Measurements from ENCODE around the gene ASB6. TPM values are rescaled to one million over a fixed set of nuclear protein-coding genes. Genes with fewer than 3 reads are reported as not detected.

The ASB6 gene
- total and polyA plus RNA-seq, 2 of the 13 experiments (the other 11 are each of a cell fraction or from before 2014, with no cell fraction given), result 8.2 to 8.4 TPM

GRCh38 chr9:129607027-129607387 lies 34.9 kb downstream of the ASB6 start (continued):
- TF ChIP-seq SPEN (CRISPR knock-in tag; IDR thresholded peaks at IDR 0.05; ENCODE audit: low read depth), result no peak
- TF ChIP-seq ZNF562 (CRISPR knock-in tag; IDR thresholded peaks at IDR 0.05; ENCODE audit: borderline replicate concordance), result no peak
- no peak for TF ChIP-seq KLF12 (CRISPR knock-in tag; IDR thresholded peaks at IDR 0.05; ENCODE audit: borderline replicate concordance)
- no peak for TF ChIP-seq DMAP1 (CRISPR knock-in tag; IDR thresholded peaks at IDR 0.05)
- TF ChIP-seq TRIM24 (CRISPR knock-in tag; IDR thresholded peaks at IDR 0.05), result no peak
- TF ChIP-seq SMAD1 (CRISPR knock-in tag; IDR thresholded peaks at IDR 0.05; ENCODE audit: borderline replicate concordance, low read depth), result no peak
- no peak for TF ChIP-seq E2F2 (CRISPR knock-in tag; IDR thresholded peaks at IDR 0.05; ENCODE audit: borderline replicate concordance)
- 0 out of 2 replicates have a peak, but pooled peaks have one; percentile 37 for TF ChIP-seq RBFOX2 (IDR thresholded peaks at IDR 0.05; ENCODE audit: low read depth, low read length)
- TF ChIP-seq, protein P1, sequence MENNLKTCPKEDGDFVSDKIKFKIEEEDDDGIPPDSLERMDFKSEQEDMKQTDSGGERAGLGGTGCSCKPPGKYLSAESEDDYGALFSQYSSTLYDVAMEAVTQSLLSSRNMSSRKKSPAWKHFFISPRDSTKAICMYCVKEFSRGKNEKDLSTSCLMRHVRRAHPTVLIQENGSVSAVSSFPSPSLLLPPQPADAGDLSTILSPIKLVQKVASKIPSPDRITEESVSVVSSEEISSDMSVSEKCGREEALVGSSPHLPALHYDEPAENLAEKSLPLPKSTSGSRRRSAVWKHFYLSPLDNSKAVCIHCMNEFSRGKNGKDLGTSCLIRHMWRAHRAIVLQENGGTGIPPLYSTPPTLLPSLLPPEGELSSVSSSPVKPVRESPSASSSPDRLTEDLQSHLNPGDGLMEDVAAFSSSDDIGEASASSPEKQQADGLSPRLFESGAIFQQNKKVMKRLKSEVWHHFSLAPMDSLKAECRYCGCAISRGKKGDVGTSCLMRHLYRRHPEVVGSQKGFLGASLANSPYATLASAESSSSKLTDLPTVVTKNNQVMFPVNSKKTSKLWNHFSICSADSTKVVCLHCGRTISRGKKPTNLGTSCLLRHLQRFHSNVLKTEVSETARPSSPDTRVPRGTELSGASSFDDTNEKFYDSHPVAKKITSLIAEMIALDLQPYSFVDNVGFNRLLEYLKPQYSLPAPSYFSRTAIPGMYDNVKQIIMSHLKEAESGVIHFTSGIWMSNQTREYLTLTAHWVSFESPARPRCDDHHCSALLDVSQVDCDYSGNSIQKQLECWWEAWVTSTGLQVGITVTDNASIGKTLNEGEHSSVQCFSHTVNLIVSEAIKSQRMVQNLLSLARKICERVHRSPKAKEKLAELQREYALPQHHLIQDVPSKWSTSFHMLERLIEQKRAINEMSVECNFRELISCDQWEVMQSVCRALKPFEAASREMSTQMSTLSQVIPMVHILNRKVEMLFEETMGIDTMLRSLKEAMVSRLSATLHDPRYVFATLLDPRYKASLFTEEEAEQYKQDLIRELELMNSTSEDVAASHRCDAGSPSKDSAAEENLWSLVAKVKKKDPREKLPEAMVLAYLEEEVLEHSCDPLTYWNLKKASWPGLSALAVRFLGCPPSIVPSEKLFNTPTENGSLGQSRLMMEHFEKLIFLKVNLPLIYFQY (CRISPR knock-in tag; IDR thresholded peaks at IDR 0.05; ENCODE audit: borderline replicate concordance), result no peak
- no peak for TF ChIP-seq POGK (CRISPR knock-in tag; conservative IDR thresholded peaks at IDR 0.05)
- no peak for TF ChIP-seq PHF8 (CRISPR knock-in tag; IDR thresholded peaks at IDR 0.05)
- TF ChIP-seq JUN (CRISPR knock-in tag; IDR thresholded peaks at IDR 0.05), result 0 out of 2 replicates have a peak, but pooled peaks have one; percentile 6
- no peak for TF ChIP-seq GZF1 (CRISPR knock-in tag; IDR thresholded peaks at IDR 0.05)
- TF ChIP-seq ZFP36 (IDR thresholded peaks at IDR 0.05; ENCODE audit: borderline replicate concordance, low read depth, low read length, partially characterized antibody), result peak; percentile 97
- no peak; the same call in 1 of the 2 replicates for TF ChIP-seq SIN3A (IDR thresholded peaks at IDR 0.05; ENCODE audit: borderline replicate concordance, low read depth, low read length)
- no peak for TF ChIP-seq ZNF552 (CRISPR knock-in tag; IDR thresholded peaks at IDR 0.05; ENCODE audit: borderline replicate concordance)
- no peak for TF ChIP-seq ZNF530 (CRISPR knock-in tag; IDR thresholded peaks at IDR 0.05; ENCODE audit: low read depth)
- no peak for TF ChIP-seq SSRP1 (CRISPR knock-in tag; IDR thresholded peaks at IDR 0.05)
- 0 out of 2 replicates have a peak, but pooled peaks have one; percentile 2 for TF ChIP-seq ZNF280B (CRISPR knock-in tag; IDR thresholded peaks at IDR 0.05; ENCODE audit: borderline replicate concordance)
- no peak for TF ChIP-seq MIER3 (CRISPR knock-in tag; IDR thresholded peaks at IDR 0.05; ENCODE audit: borderline replicate concordance)
- TF ChIP-seq ZNF781 (CRISPR knock-in tag; IDR thresholded peaks at IDR 0.05; ENCODE audit: borderline replicate concordance, not compliant biosample characterization), result no peak
- TF ChIP-seq ZNF124 (CRISPR knock-in tag; IDR thresholded peaks at IDR 0.05), result no peak
- TF ChIP-seq HNRNPLL (IDR thresholded peaks at IDR 0.05; ENCODE audit: low read depth, low read length, poor library complexity, severe bottlenecking), result no peak
- TF ChIP-seq CBFB (CRISPR knock-in tag; IDR thresholded peaks at IDR 0.05), result no peak
